Hepatocyte (in vitro differentiated cells): ENCODE results near the gene CLDN19. TPM values are rescaled to one million over a fixed set of nuclear protein-coding genes. Genes with fewer than 3 reads are reported as not detected.

ENCODE experiments used
- DNase-seq: peaks from one replicate; pipeline ENCODE4 v3.0.0-alpha.2; 2016; ENCODE audit warnings: low spot score
- H2AFZ ChIP-seq: fragments of 200-600 bp; sonication (generic); 2 replicates; pipeline ENCODE4 v1.6.0; 2016; ENCODE audit warnings: antibody characterized with exemption, mild to moderate bottlenecking
- H3K27ac ChIP-seq: fragments of 200-600 bp; sonication (generic); 2 replicates; pipeline ENCODE4 v1.5.1; 2016; ENCODE audit warnings: mild to moderate bottlenecking
- H3K27me3 ChIP-seq: fragments of 200-600 bp; sonication (generic); 2 replicates; pipeline ENCODE4 v1.6.1; 2016
- H3K36me3 ChIP-seq: fragments of 200-600 bp; sonication (generic); replicated peaks from 2 replicates; pipeline ENCODE4 v1.5.1; 2016; ENCODE audit warnings: low read depth; ENCODE audit not compliant: insufficient read depth
- H3K4me1 ChIP-seq: fragments of 200-600 bp; sonication (generic); 2 replicates; pipeline ENCODE4 v1.5.1; 2016; ENCODE audit warnings: mild to moderate bottlenecking, moderate library complexity; ENCODE audit not compliant: insufficient read depth
- H3K4me2 ChIP-seq: fragments of 200-600 bp; sonication (generic); 2 replicates; pipeline ENCODE4 v1.6.0; 2016
- H3K4me3 ChIP-seq: fragments of 200-600 bp; sonication (generic); 2 replicates; pipeline ENCODE4 v1.5.1; 2016; ENCODE audit warnings: mild to moderate bottlenecking
- H3K79me2 ChIP-seq: fragments of 200-600 bp; sonication (generic); 2 replicates; pipeline ENCODE4 v1.6.0; 2017; ENCODE audit warnings: mild to moderate bottlenecking
- H3K9me2 ChIP-seq: fragments of 200-600 bp; sonication (generic); replicated peaks from 2 replicates; pipeline ENCODE4 v1.6.0; 2017; ENCODE audit warnings: mild to moderate bottlenecking; ENCODE audit not compliant: insufficient read depth
- H3K9me3 ChIP-seq: fragments of 200-600 bp; sonication (generic); 2 replicates; pipeline ENCODE4 v1.5.1; 2016; ENCODE audit warnings: low read depth, mild to moderate bottlenecking
- H4K20me1 ChIP-seq: fragments of 200-600 bp; sonication (generic); 2 replicates; pipeline ENCODE4 v1.6.0; 2016; ENCODE audit warnings: mild to moderate bottlenecking; ENCODE audit not compliant: insufficient read depth, poor library complexity, severe bottlenecking
- EZH2 ChIP-seq: fragments of 200-600 bp; sonication (generic); IDR thresholded peaks from 2 replicates; pipeline ENCODE4 v1.6.1; 2016; ENCODE audit warnings: antibody characterized with exemption, mild to moderate bottlenecking, borderline replicate concordance
- EZH2phosphoT487 ChIP-seq: fragments of 200-600 bp; sonication (generic); IDR thresholded peaks from one replicate; pipeline ENCODE4 v1.6.1; 2018; ENCODE audit warnings: antibody characterized with exemption, mild to moderate bottlenecking, low read depth, moderate library complexity; ENCODE audit not compliant: unreplicated experiment, severe bottlenecking
- WGBS: methylation state at CpG from one replicate; pipeline ENCODE4 v1.1.6; 2016; ENCODE audit warnings: low lambda C conversion rate; ENCODE audit errors: missing lambda C conversion rate; 5-methylcytosine and 5-hydroxymethylcytosine counted together
- polyA plus RNA-seq: library from polyadenylated mRNA; unstranded; fragments of >200 nt; fragmentation: Nextera tagmentation; extraction: Ambion mirVana; gene quantifications from 2 replicates; pipeline ENCODE4 v1.2.1, GENCODE V29; 2016
- total RNA-seq: library from RNA; depleted of rRNA; stranded (reverse); fragments of >200 nt; gene quantifications from 2 replicates; pipeline ENCODE4 v1.2.3, GENCODE V29; 2014
- TF ChIP-seq, protein P1 (sequence below): fragments of 200-600 bp; sonication (generic); IDR thresholded peaks from 2 replicates; pipeline ENCODE4 v1.5.1; 2016; ENCODE audit warnings: antibody characterized with exemption, mild to moderate bottlenecking; ENCODE audit not compliant: poor library complexity

The CLDN19 gene
- total and polyA plus RNA-seq, 2 experiments from 2014 or later, result 4.5 to 6.9 TPM

GRCh38 chr1:42774928-42775526 is 35.0 kb upstream of the CLDN19 start:
- Histone ChIP-seq H3K4me1 (no peaks in the 10 kb centered on the region), H3K27ac (no peak overlapping the region), H3K4me2 (no peak overlapping the region), H2AFZ (no peak overlapping the region), H3K36me3 (peaks cover 3% of the 10 kb centered on the region), H3K4me3 (no peak overlapping the region), H3K9me2 (no peaks in the 10 kb centered on the region), H3K79me2 (peaks cover 35% of the 10 kb centered on the region), H4K20me1 (peaks cover 5% of the 10 kb centered on the region), H3K27me3 (no peaks in the 10 kb centered on the region), H3K9me3 (no peaks in the 10 kb centered on the region)
- DNase-seq, result no peak
- TF ChIP-seq EZH2phosphoT487, result no peak
- TF ChIP-seq EZH2, result no peak
- TF ChIP-seq, protein P1, sequence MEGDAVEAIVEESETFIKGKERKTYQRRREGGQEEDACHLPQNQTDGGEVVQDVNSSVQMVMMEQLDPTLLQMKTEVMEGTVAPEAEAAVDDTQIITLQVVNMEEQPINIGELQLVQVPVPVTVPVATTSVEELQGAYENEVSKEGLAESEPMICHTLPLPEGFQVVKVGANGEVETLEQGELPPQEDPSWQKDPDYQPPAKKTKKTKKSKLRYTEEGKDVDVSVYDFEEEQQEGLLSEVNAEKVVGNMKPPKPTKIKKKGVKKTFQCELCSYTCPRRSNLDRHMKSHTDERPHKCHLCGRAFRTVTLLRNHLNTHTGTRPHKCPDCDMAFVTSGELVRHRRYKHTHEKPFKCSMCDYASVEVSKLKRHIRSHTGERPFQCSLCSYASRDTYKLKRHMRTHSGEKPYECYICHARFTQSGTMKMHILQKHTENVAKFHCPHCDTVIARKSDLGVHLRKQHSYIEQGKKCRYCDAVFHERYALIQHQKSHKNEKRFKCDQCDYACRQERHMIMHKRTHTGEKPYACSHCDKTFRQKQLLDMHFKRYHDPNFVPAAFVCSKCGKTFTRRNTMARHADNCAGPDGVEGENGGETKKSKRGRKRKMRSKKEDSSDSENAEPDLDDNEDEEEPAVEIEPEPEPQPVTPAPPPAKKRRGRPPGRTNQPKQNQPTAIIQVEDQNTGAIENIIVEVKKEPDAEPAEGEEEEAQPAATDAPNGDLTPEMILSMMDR, result no peak
- 93% methylated on average over 5 of the region's 5 CpGs for WGBS

GRCh38 chr1:42773420-42773819 is 33.4 kb upstream of the CLDN19 start:
- H3K4me1 ChIP-seq, result peaks cover 3% of the 10 kb centered on the region
- peaks cover 3% of the 10 kb centered on the region for H3K36me3 ChIP-seq
- peaks cover 5% of the 10 kb centered on the region for H4K20me1 ChIP-seq
- H3K79me2 ChIP-seq, result peaks cover 49% of the 10 kb centered on the region
- no peak overlapping the region for H2AFZ ChIP-seq
- TF ChIP-seq, protein P1, result no peak
- TF ChIP-seq EZH2phosphoT487 (no peak), EZH2 (no peak)
- no peaks in the 10 kb centered on the region for H3K9me2 ChIP-seq
- no peaks in the 10 kb centered on the region for H3K27me3 ChIP-seq
- no peak for DNase-seq
- H3K4me2 ChIP-seq, result no peak overlapping the region
- H3K9me3 ChIP-seq, result no peaks in the 10 kb centered on the region
- no peak overlapping the region for H3K4me3 ChIP-seq
- WGBS, result 77% methylated on average over 2 of the region's 2 CpGs
- H3K27ac ChIP-seq, result no peak overlapping the region

DNA sequence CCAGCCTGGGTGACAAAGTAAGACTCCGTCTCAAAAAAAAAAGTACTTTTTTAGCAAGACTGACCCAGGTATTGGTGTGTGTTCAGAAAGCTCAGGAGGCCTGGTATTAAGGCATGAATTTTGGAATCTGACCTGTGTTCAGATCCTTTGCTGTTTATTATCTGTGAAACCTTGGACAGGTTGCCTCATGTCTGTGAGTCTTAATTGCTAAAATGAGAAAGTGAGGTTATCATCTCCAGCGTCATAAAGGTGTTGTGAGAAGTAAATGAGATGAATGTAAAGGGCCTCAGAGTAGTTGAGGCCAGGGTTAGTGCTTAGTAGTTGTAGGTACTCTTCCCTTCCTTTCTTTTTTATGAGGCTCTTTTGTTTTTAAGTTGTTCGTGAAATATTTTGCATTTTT is 29.8 kb upstream of the CLDN19 start:
- H3K9me2 ChIP-seq, result no peaks in the 10 kb centered on the region
- TF ChIP-seq EZH2 (no peak), EZH2phosphoT487 (no peak)
- TF ChIP-seq, protein P1, result no peak
- DNase-seq, result no peak
- peaks cover 3% of the 10 kb centered on the region for H3K36me3 ChIP-seq
- no peak overlapping the region for H3K27ac ChIP-seq
- H3K9me3 ChIP-seq, result no peaks in the 10 kb centered on the region
- no peak overlapping the region for H2AFZ ChIP-seq
- H3K79me2 ChIP-seq, result peaks cover 66% of the 10 kb centered on the region
- 88% methylated on average over 3 of the region's 3 CpGs for WGBS
- H3K4me1 ChIP-seq, result peaks cover 10% of the 10 kb centered on the region
- no peaks in the 10 kb centered on the region for H3K27me3 ChIP-seq
- H3K4me2 ChIP-seq, result no peak overlapping the region
- H3K4me3 ChIP-seq, result no peak overlapping the region
- peaks cover 7% of the 10 kb centered on the region for H4K20me1 ChIP-seq

GRCh38 chr1:42768172-42768571 is 28.1 kb upstream of the CLDN19 start:
- H2AFZ ChIP-seq, result peak overlapping the region; percentile 14
- H3K4me3 ChIP-seq, result peak overlapping the region; percentile 31
- H3K9me2 ChIP-seq, result no peaks in the 10 kb centered on the region
- TF ChIP-seq, protein P1, result no peak
- no peak for TF ChIP-seq EZH2phosphoT487
- TF ChIP-seq EZH2, result no peak
- H3K4me1 ChIP-seq, result peaks cover 10% of the 10 kb centered on the region
- WGBS, result 75% methylated on average over 2 of the region's 2 CpGs
- H4K20me1 ChIP-seq, result peaks cover 11% of the 10 kb centered on the region
- no peaks in the 10 kb centered on the region for H3K36me3 ChIP-seq
- no peaks in the 10 kb centered on the region for H3K9me3 ChIP-seq
- no peak for DNase-seq
- peak overlapping the region; percentile 79 for H3K4me2 ChIP-seq
- H3K27me3 ChIP-seq, result no peaks in the 10 kb centered on the region
- peak overlapping the region; percentile 78 for H3K27ac ChIP-seq
- peaks cover 83% of the 10 kb centered on the region for H3K79me2 ChIP-seq
